Measurements from ENCODE around the gene DNAH6.
A peak's percentile ranks its signal among the peaks of the same experiment; 100 is the strongest.

DNAH6 gene

DNA sequence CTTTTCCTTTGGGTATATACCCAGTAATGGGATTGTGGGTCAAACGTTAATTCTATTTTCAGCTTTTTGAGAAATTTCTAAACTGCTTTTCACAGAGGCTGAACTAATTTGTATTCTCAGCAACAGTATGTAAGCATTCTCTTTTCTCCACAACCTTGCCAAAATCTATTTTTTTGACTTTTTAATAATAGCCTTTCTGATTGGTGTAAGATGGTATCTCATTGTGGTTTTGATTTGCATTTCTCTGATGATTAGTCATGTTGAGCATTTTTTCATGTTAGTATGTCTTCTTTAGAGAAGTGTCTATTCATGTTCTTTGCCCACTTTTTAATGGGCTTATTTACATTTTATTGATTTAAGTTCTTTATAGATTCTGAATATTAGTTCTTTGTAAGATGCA, 219.1 kb downstream of the DNAH6 start:
- FAIRE-seq (no peak), DNase-seq (ENCODE audit: insufficient read length, low spot score) (no peak)

GRCh38 chr2:84741182-84741822, 225.0 kb downstream of the DNAH6 start:
- FAIRE-seq, result peak; percentile 28
- TF ChIP-seq POU2F2 (IDR thresholded peaks at IDR 0.05; ENCODE audit: low read depth, low read length), result no peak
- no peak for TF ChIP-seq POLR2A (IDR thresholded peaks at IDR 0.05; ENCODE audit: low read depth, low read length)
- TF ChIP-seq POLR2AphosphoS5 (IDR thresholded peaks at IDR 0.05; ENCODE audit: low read depth, low read length), result no peak
- TF ChIP-seq PAX5 (IDR thresholded peaks at IDR 0.05; ENCODE audit: insufficient read depth, low read length, severe bottlenecking), result no peak
- TF ChIP-seq TAF1 (IDR thresholded peaks at IDR 0.05; ENCODE audit: low read depth, low read length), result no peak
- no peak for TF ChIP-seq SPI1 (IDR thresholded peaks at IDR 0.05; ENCODE audit: low read depth, low read length)
- DNase-seq (ENCODE audit: insufficient read length, low spot score), result peak; percentile 9

More for the DNA sequence above, 219.1 kb downstream of the DNAH6 start:
- TF ChIP-seq POLR2A (IDR thresholded peaks at IDR 0.05; ENCODE audit: low read depth, low read length) (no peak), POLR2AphosphoS5 (IDR thresholded peaks at IDR 0.05; ENCODE audit: low read depth, low read length) (no peak), PAX5 (IDR thresholded peaks at IDR 0.05; ENCODE audit: insufficient read depth, low read length, severe bottlenecking) (no peak), POU2F2 (IDR thresholded peaks at IDR 0.05; ENCODE audit: low read depth, low read length) (no peak), TAF1 (IDR thresholded peaks at IDR 0.05; ENCODE audit: low read depth, low read length) (no peak), SPI1 (IDR thresholded peaks at IDR 0.05; ENCODE audit: low read depth, low read length) (no peak)

DNA sequence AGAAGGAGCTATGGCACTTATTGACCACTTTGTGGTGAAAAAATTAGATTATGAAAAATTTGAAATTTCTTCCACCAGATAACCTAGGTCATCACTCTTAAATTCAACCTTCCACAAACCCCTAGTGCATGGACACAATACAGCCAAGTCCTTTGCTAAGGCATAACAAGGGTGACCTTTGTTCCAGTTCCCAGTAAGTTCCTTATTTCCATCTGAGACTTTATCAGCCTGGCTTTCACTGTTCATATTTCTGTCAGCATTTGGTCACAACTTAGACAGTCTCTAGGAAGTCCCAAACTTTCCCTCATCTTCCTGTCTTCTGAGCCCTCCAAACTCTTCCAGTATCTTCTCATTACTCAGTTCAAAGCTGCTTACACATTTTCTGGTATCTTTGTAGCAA, 232.0 kb downstream of the DNAH6 start:
- TF ChIP-seq SPI1 (IDR thresholded peaks at IDR 0.05; ENCODE audit: low read depth, low read length), result no peak
- no peak for TF ChIP-seq TAF1 (IDR thresholded peaks at IDR 0.05; ENCODE audit: low read depth, low read length)
- no peak for TF ChIP-seq POLR2A (IDR thresholded peaks at IDR 0.05; ENCODE audit: low read depth, low read length)
- no peak for TF ChIP-seq POLR2AphosphoS5 (IDR thresholded peaks at IDR 0.05; ENCODE audit: low read depth, low read length)
- no peak for TF ChIP-seq PAX5 (IDR thresholded peaks at IDR 0.05; ENCODE audit: insufficient read depth, low read length, severe bottlenecking)
- no peak for TF ChIP-seq POU2F2 (IDR thresholded peaks at IDR 0.05; ENCODE audit: low read depth, low read length)

GRCh38 chr2:84749442-84749841, 233.1 kb downstream of the DNAH6 start:
- TF ChIP-seq SPI1 (IDR thresholded peaks at IDR 0.05; ENCODE audit: low read depth, low read length) (no peak), POLR2A (IDR thresholded peaks at IDR 0.05; ENCODE audit: low read depth, low read length) (no peak), POU2F2 (IDR thresholded peaks at IDR 0.05; ENCODE audit: low read depth, low read length) (no peak), TAF1 (IDR thresholded peaks at IDR 0.05; ENCODE audit: low read depth, low read length) (no peak), POLR2AphosphoS5 (IDR thresholded peaks at IDR 0.05; ENCODE audit: low read depth, low read length) (no peak), PAX5 (IDR thresholded peaks at IDR 0.05; ENCODE audit: insufficient read depth, low read length, severe bottlenecking) (no peak)
- no peak for FAIRE-seq
- DNase-seq (ENCODE audit: insufficient read length, low spot score), result no peak

More for the DNA sequence above, 232.0 kb downstream of the DNAH6 start:
- DNase-seq (ENCODE audit: insufficient read length, low spot score), result no peak
- FAIRE-seq, result no peak

- DNase-seq (ENCODE audit: insufficient read length, low spot score) (no peak), FAIRE-seq (no peak)
- no peak for TF ChIP-seq POU2F2 (IDR thresholded peaks at IDR 0.05; ENCODE audit: low read depth, low read length)
- no peak for TF ChIP-seq TAF1 (IDR thresholded peaks at IDR 0.05; ENCODE audit: low read depth, low read length)
- TF ChIP-seq SPI1 (IDR thresholded peaks at IDR 0.05; ENCODE audit: low read depth, low read length), result no peak
- no peak for TF ChIP-seq PAX5 (IDR thresholded peaks at IDR 0.05; ENCODE audit: insufficient read depth, low read length, severe bottlenecking)
- no peak for TF ChIP-seq POLR2AphosphoS5 (IDR thresholded peaks at IDR 0.05; ENCODE audit: low read depth, low read length)
- no peak for TF ChIP-seq POLR2A (IDR thresholded peaks at IDR 0.05; ENCODE audit: low read depth, low read length)
Observed at GRCh38 chr2:84755096-84755495, 238.8 kb downstream of the DNAH6 start.

GRCh38 chr2:84757648-84758047, 241.3 kb downstream of the DNAH6 start:
- FAIRE-seq (no peak), DNase-seq (ENCODE audit: insufficient read length, low spot score) (no peak)
- TF ChIP-seq POU2F2 (IDR thresholded peaks at IDR 0.05; ENCODE audit: low read depth, low read length), result no peak
- TF ChIP-seq SPI1 (IDR thresholded peaks at IDR 0.05; ENCODE audit: low read depth, low read length), result no peak
- no peak for TF ChIP-seq POLR2A (IDR thresholded peaks at IDR 0.05; ENCODE audit: low read depth, low read length)
- no peak for TF ChIP-seq PAX5 (IDR thresholded peaks at IDR 0.05; ENCODE audit: insufficient read depth, low read length, severe bottlenecking)
- TF ChIP-seq POLR2AphosphoS5 (IDR thresholded peaks at IDR 0.05; ENCODE audit: low read depth, low read length), result no peak
- no peak for TF ChIP-seq TAF1 (IDR thresholded peaks at IDR 0.05; ENCODE audit: low read depth, low read length)

- TF ChIP-seq POLR2AphosphoS5 (IDR thresholded peaks at IDR 0.05; ENCODE audit: low read depth, low read length) (no peak), PAX5 (IDR thresholded peaks at IDR 0.05; ENCODE audit: insufficient read depth, low read length, severe bottlenecking) (no peak), POLR2A (IDR thresholded peaks at IDR 0.05; ENCODE audit: low read depth, low read length) (no peak), TAF1 (IDR thresholded peaks at IDR 0.05; ENCODE audit: low read depth, low read length) (no peak), SPI1 (IDR thresholded peaks at IDR 0.05; ENCODE audit: low read depth, low read length) (no peak), POU2F2 (IDR thresholded peaks at IDR 0.05; ENCODE audit: low read depth, low read length) (no peak)
- DNase-seq (ENCODE audit: insufficient read length, low spot score) (no peak), FAIRE-seq (no peak)
Observed at GRCh38 chr2:84766791-84767190, 250.5 kb downstream of the DNAH6 start.

DNA sequence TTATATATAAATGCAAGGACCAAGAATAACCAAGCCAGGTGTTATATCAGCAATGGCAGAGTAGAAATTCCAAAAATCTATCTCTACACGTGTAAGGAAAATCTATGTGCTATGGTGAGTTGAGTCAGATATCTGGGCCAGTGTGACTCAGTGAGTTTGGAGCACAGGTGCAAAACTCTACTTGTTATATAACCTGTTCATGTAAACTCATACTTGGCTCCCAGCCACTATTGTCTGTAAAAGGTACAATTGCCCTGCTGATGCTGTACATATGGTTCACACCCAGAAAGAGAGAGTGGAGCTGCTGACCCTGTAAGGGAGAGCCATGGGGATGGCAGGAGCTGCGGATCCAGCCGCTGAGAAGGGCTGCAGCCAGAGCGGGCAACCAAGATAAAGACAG, 252.5 kb downstream of the DNAH6 start:
- TF ChIP-seq POU2F2 (IDR thresholded peaks at IDR 0.05; ENCODE audit: low read depth, low read length) (no peak), POLR2AphosphoS5 (IDR thresholded peaks at IDR 0.05; ENCODE audit: low read depth, low read length) (no peak), PAX5 (IDR thresholded peaks at IDR 0.05; ENCODE audit: insufficient read depth, low read length, severe bottlenecking) (no peak), SPI1 (IDR thresholded peaks at IDR 0.05; ENCODE audit: low read depth, low read length) (no peak), TAF1 (IDR thresholded peaks at IDR 0.05; ENCODE audit: low read depth, low read length) (no peak), POLR2A (IDR thresholded peaks at IDR 0.05; ENCODE audit: low read depth, low read length) (no peak)
- DNase-seq (ENCODE audit: insufficient read length, low spot score) (no peak), FAIRE-seq (no peak)

DNA sequence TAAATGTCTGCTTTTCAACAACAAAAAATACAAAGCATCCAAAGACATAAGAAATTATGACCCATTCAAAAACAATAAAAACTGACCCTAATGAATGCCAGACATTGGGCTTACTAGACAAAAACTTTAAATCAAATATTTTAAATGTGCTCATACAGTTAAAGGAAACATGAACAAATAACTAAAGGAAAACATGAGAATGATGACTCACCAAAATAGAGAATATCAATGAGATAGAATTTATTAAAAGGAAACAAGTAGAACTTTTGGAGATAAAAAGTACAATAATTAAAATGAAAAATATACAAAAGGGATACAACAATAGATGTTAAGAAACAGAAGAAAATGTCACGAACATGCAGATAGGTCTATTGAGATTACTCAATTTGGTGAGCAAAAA, 254.0 kb downstream of the DNAH6 start:
- FAIRE-seq (no peak), DNase-seq (ENCODE audit: insufficient read length, low spot score) (no peak)
- TF ChIP-seq PAX5 (IDR thresholded peaks at IDR 0.05; ENCODE audit: insufficient read depth, low read length, severe bottlenecking) (no peak), POLR2A (IDR thresholded peaks at IDR 0.05; ENCODE audit: low read depth, low read length) (no peak), TAF1 (IDR thresholded peaks at IDR 0.05; ENCODE audit: low read depth, low read length) (no peak), SPI1 (IDR thresholded peaks at IDR 0.05; ENCODE audit: low read depth, low read length) (no peak)
